D721Med (cell line): ENCODE measurements around the gene AGAP1.

ENCODE experiments used
- DNase-seq: peaks from one replicate; pipeline ENCODE4 v3.0.0; 2011; ENCODE audit warnings: low spot score; ENCODE audit not compliant: insufficient read length
- FAIRE-seq: peaks from 2 replicates; lab custom pipeline; 2011; peaks lifted over from hg19 to GRCh38; lab: Jason Lieb, UNC
- CTCF ChIP-seq: IDR thresholded peaks from 2 replicates; pipeline ENCODE4 v1.5.1; 2012; ENCODE audit warnings: mild to moderate bottlenecking, control low read depth; ENCODE audit not compliant: insufficient read depth; ENCODE audit errors: missing control alignments

The AGAP1 gene

GRCh38 chr2:235857598-235857997 is 363.8 kb downstream of the AGAP1 start:
- FAIRE-seq, result no peak
- TF ChIP-seq CTCF, result no peak
- DNase-seq, result no peak

- no peak for FAIRE-seq
- TF ChIP-seq CTCF, result no peak
- DNase-seq, result no peak
Measured at GRCh38 chr2:235858881-235859280, 365.0 kb downstream of the AGAP1 start.

- TF ChIP-seq CTCF, result no peak
- no peak for DNase-seq
- no peak for FAIRE-seq
Measured at GRCh38 chr2:235859651-235860050, 365.8 kb downstream of the AGAP1 start.

- FAIRE-seq (no peak), DNase-seq (no peak)
- no peak for TF ChIP-seq CTCF
Measured at GRCh38 chr2:235860111-235860510, 366.3 kb downstream of the AGAP1 start.

GRCh38 chr2:235860871-235861270 is 367.0 kb downstream of the AGAP1 start:
- no peak for FAIRE-seq
- no peak for TF ChIP-seq CTCF
- DNase-seq, result no peak

GRCh38 chr2:235861383-235861782 is 367.5 kb downstream of the AGAP1 start:
- no peak for FAIRE-seq
- DNase-seq, result no peak
- TF ChIP-seq CTCF, result no peak

- no peak for DNase-seq
- no peak for FAIRE-seq
- no peak for TF ChIP-seq CTCF
Measured at GRCh38 chr2:235863414-235863813, 369.6 kb downstream of the AGAP1 start.
